ENCODE measurements around the gene PXYLP1.

- no peak for TF ChIP-seq CTCF (conservative IDR thresholded peaks at IDR 0.05; ENCODE audit: low read length)
- no peak for TF ChIP-seq EZH2phosphoT487 (IDR thresholded peaks at IDR 0.05; ENCODE audit: borderline replicate concordance)
Measured at GRCh38 chr3:141204343-141204742, 27.3 kb upstream of the PXYLP1 start.

Data from Loucy (cell line).